ENCODE results near the gene TBCD.

Gene TBCD

GRCh38 chr17:82836823-82837357 is 85.0 kb downstream of the TBCD start:
- no peak for DNase-seq (ENCODE audit: low read depth, low spot score)
- TF ChIP-seq CTCF (IDR thresholded peaks at IDR 0.05; ENCODE audit: insufficient read depth, low read length, missing control alignments) = no peak
- POLR2A ChIA-PET = interaction anchor here (1.1 kb wide), 1 partner anchor 19 kb away, joined by 3 read pairs; no protein-coding TSS in a partner anchor
- H3K4me3 ChIP-seq (ENCODE audit: low read depth, low read length) = no peak overlapping the region
- CTCF ChIA-PET = interaction anchor here (1.2 kb wide), 1 partner anchor 14 kb away, joined by 3 read pairs; no protein-coding TSS in a partner anchor

GRCh38 chr17:82837586-82838320 is 85.9 kb downstream of the TBCD start:
- CTCF ChIA-PET = interaction anchor here (0.8 kb wide), 1 partner anchor 27 kb away, joined by 3 read pairs; no protein-coding TSS in a partner anchor
- POLR2A ChIA-PET = no interaction called here
- no peak for TF ChIP-seq CTCF (IDR thresholded peaks at IDR 0.05; ENCODE audit: insufficient read depth, low read length, missing control alignments)
- DNase-seq (ENCODE audit: low read depth, low spot score) = no peak
- H3K4me3 ChIP-seq (ENCODE audit: low read depth, low read length) = no peak overlapping the region

GRCh38 chr17:82838386-82839063 is 86.7 kb downstream of the TBCD start:
- ChIA-PET POLR2A (no interaction called here), CTCF (interaction anchor here (0.8 to 1.2 kb wide), 2 partner anchors 25 to 26 kb away, joined by 3 read pairs; no protein-coding TSS in a partner anchor)
- no peak for DNase-seq (ENCODE audit: low read depth, low spot score)
- TF ChIP-seq CTCF (IDR thresholded peaks at IDR 0.05; ENCODE audit: insufficient read depth, low read length, missing control alignments) = no peak
- no peak overlapping the region for H3K4me3 ChIP-seq (ENCODE audit: low read depth, low read length)

GRCh38 chr17:82839617-82840292 is 87.9 kb downstream of the TBCD start, which contains the start of gene ZNF750:
TSS of gene ZNF750 (minus strand) at chr17:82840022. CDS start at chr17:82832454, 7,568 bp downstream.
- POLR2A ChIA-PET = no interaction called here
- CTCF ChIA-PET = interaction anchor here (1.2 kb wide), 1 partner anchor 24 kb away, joined by 3 read pairs; no protein-coding TSS in a partner anchor
- TF ChIP-seq CTCF (IDR thresholded peaks at IDR 0.05; ENCODE audit: insufficient read depth, low read length, missing control alignments) = no peak
- H3K4me3 ChIP-seq (ENCODE audit: low read depth, low read length) = no peak within 1 kb of the TSS
- no peak for DNase-seq (ENCODE audit: low read depth, low spot score)

- CTCF ChIA-PET = interaction anchor here (0.9 kb wide), 1 partner anchor 74 kb away, joined by 5 read pairs; no protein-coding TSS in a partner anchor
- H3K4me3 ChIP-seq (ENCODE audit: low read depth, low read length) = no peak overlapping the region
- POLR2A ChIA-PET = no interaction called here
- TF ChIP-seq CTCF (IDR thresholded peaks at IDR 0.05; ENCODE audit: insufficient read depth, low read length, missing control alignments) = no peak
- DNase-seq (ENCODE audit: low read depth, low spot score) = no peak
These were observed 88.6 kb downstream of the TBCD start for GRCh38 chr17:82840431-82840831.
